Breast epithelium (tissue), 4 donors: ENCODE data around the gene LMNTD2. TPM values are rescaled to one million over a fixed set of nuclear protein-coding genes. Genes with fewer than 3 reads are reported as not detected.

Experiments used
- DNase-seq, 2 donors: peaks; one replicate each; pipeline ENCODE4 v3.0.0-alpha.2; 2019; ENCODE audit warnings: low spot score in 2 of 2
- H3K27ac ChIP-seq, 2 donors: fragments of 200-600 bp; sonication (generic) in 1 of 2; one replicate each; pipeline ENCODE4 v1.5.1; 2016 to 2019; ENCODE audit warnings: mild to moderate bottlenecking in 1 of 2
- H3K27me3 ChIP-seq, 2 donors: fragments of 200-600 bp; sonication (generic) in 1 of 2; one replicate each; pipeline versions ENCODE4 v1.5.1 to v1.6.0; 2017 to 2019; ENCODE audit warnings: control low read depth in 1 of 2, mild to moderate bottlenecking in 1 of 2
- H3K36me3 ChIP-seq: fragments of 200-600 bp; one replicate; pipeline ENCODE4 v1.5.1; 2019
- H3K4me1 ChIP-seq, 2 donors: fragments of 200-600 bp; sonication (generic); one replicate each; pipeline ENCODE4 v1.5.1; 2016 to 2019; ENCODE audit warnings: control low read depth in 1 of 2
- H3K4me3 ChIP-seq, 3 donors: fragments of 200-600 bp; sonication (generic); 1 replicate in 2 of 3; 2 replicates in 1 of 3; pipeline ENCODE4 v1.5.1; 2016 to 2019; ENCODE audit warnings: mild to moderate bottlenecking in 3 of 3, moderate library complexity in 2 of 3
- H3K9me3 ChIP-seq, 2 donors: fragments of 200-600 bp; sonication (generic) in 1 of 2; one replicate each; pipeline ENCODE4 v1.5.1; 2016 to 2019; ENCODE audit warnings: control low read depth in 1 of 2
- POLR2A ChIP-seq: fragments of 450-650 bp; IDR thresholded peaks from one replicate; pipeline ENCODE4 v1.6.1; 2016; ENCODE audit warnings: antibody characterized with exemption, mild to moderate bottlenecking, moderate library complexity
- POLR2AphosphoS5 ChIP-seq, 3 donors: sonication (generic); formaldehyde crosslinking; IDR thresholded peaks; one replicate each; pipeline ENCODE4 v1.6.1; 2017; ENCODE audit warnings: antibody characterized with exemption in 3 of 3
- intact Hi-C: fragments of 100-400 bp; cut with DNase I; formaldehyde crosslinking; loops from one replicate; pipeline ENCODE4 v1.15.1; 2023; ENCODE audit warnings: low total_unique reads
- total RNA-seq, 3 donors: library from RNA; depleted of rRNA; stranded (reverse); fragments of >200 nt; gene quantifications; one replicate each; pipeline ENCODE4 v1.1.0, GENCODE V29; 2016
- TF ChIP-seq, protein P1 (sequence below), 3 donors: fragments of 450-650 bp; IDR thresholded peaks; one replicate each; pipeline ENCODE4 v1.5.1; 2016 to 2017; ENCODE audit warnings: antibody characterized with exemption in 3 of 3, mild to moderate bottlenecking in 3 of 3, moderate library complexity in 3 of 3

Gene LMNTD2
- total RNA-seq, 3 donors from 2014 or later: 2.6 to 6.1 (median 5.2) TPM

DNA sequence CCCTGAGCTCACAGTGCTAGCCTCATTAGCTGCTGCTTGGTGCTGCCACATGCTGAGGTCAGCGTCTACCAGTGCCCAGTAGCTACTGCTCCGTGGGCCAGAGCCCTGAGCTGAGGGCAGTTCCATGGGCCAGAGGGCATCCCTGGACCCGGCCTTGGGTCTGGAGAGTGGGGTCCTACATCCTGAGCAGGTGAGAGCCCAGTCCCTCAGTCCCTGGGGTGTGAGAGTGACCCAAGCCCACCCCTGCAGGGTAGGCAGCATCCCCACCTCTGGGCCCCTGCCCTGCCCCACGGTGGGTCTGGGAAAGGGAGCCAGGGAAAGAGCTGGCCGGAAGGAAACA is 9.8 kb downstream of the LMNTD2 start:
- Histone ChIP-seq H3K4me3 (no peak overlapping the region), H3K27me3 (peaks cover 3 to 6% of the 10 kb centered on the region in 2 donors), H3K36me3 (no peaks in the 10 kb centered on the region), H3K27ac (no peak overlapping the region), H3K4me1 (peaks cover 0 to 5% of the 10 kb centered on the region in 2 donors), H3K9me3 (no peaks in the 10 kb centered on the region)
- TF ChIP-seq, protein P1, sequence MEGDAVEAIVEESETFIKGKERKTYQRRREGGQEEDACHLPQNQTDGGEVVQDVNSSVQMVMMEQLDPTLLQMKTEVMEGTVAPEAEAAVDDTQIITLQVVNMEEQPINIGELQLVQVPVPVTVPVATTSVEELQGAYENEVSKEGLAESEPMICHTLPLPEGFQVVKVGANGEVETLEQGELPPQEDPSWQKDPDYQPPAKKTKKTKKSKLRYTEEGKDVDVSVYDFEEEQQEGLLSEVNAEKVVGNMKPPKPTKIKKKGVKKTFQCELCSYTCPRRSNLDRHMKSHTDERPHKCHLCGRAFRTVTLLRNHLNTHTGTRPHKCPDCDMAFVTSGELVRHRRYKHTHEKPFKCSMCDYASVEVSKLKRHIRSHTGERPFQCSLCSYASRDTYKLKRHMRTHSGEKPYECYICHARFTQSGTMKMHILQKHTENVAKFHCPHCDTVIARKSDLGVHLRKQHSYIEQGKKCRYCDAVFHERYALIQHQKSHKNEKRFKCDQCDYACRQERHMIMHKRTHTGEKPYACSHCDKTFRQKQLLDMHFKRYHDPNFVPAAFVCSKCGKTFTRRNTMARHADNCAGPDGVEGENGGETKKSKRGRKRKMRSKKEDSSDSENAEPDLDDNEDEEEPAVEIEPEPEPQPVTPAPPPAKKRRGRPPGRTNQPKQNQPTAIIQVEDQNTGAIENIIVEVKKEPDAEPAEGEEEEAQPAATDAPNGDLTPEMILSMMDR (IDR thresholded peaks at IDR 0.05): no peak
- TF ChIP-seq POLR2AphosphoS5 (IDR thresholded peaks at IDR 0.05) (no peak), POLR2A (no peak)
- no peak for DNase-seq
- intact Hi-C loops: loop anchor here (1.0 kb wide), 1 partner anchor 49 kb away; no protein-coding TSS in a partner anchor

DNA sequence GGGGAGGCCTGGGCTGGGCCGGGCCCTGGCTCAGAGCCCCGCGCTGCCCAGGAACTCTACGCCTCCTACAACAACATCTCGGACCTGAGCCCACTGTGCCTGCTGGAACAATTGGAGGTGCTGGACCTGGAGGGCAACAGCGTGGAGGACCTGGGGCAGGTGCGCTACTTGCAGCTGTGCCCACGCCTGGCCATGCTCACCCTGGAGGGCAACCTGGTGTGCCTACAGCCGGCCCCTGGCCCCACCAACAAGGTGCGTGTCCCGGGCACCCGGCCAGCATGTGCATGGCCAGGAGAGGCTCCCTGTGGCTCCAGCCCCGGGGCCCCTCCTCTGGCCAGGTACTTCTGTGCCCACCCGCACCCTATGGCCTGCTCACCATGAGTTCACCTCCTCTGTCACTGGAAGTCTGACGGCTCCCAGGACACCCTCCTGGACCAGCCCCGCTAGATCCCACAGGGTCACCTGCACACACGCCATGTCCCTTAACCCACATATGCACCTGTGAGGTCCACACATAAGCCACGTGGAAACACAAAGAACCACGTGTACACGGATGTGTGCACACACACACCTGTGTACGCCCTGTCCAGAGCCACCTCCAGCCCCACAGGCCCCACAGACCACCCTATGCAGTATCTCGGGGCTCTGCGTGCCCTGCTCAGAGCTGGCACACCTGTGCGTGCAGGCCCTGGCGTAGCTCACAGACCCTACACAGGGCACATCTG is 10.4 kb downstream of the LMNTD2 start:
- Histone ChIP-seq H3K4me1 (peaks cover 0 to 5% of the 10 kb centered on the region in 2 donors), H3K9me3 (no peaks in the 10 kb centered on the region), H3K27ac (no peak overlapping the region), H3K4me3 (no peak overlapping the region), H3K27me3 (peaks cover 3 to 6% of the 10 kb centered on the region in 2 donors), H3K36me3 (no peaks in the 10 kb centered on the region)
- TF ChIP-seq POLR2AphosphoS5 (IDR thresholded peaks at IDR 0.05) (no peak), POLR2A (no peak)
- TF ChIP-seq, protein P1 (IDR thresholded peaks at IDR 0.05): no peak
- intact Hi-C loops: no loop called here
- DNase-seq: no peak

DNA sequence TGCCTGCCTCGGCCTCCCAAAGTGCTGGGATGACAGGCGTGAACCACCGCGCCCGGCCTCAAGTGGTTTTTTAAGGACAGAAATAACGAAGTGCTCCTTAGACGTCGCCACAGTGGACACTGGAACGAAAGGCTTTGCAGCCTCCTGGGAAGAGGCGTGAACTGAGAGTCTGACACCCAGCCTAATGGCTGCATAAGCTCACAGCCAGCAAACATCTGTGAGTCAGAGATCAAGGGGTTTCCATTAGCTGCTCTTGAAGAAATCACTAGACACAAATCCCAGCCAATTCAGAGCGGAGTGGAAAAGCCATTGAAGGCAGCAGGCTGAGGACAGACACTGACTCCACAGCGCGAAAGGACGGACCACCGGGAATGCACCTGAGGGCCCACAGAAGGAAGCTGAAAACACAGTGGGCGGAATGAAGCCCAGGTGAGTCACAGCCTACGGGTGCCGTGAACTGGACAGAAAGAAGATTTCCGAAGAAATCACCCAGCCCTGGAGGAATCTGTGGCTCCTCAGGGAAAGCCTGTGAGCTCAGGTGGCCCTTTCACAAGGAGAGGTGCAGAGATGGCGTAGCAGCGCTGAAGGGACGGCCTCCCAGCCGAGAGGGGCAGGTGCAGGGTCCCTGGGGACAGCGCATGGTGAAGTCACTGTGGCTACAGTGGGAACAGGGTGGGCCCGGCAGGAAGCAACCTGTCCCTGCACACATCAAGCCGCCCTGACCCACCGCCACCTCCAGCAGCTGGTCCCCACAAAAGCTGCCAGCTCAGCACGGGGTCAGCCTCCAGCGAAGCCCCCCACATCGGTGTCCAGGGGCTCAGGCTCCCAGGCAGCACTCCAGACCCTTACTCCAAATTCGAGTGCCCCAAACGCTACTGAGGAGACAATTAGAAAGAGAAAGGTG is 11.6 kb downstream of the LMNTD2 start:
- Histone ChIP-seq H3K4me3 (no peak overlapping the region), H3K27ac (no peak overlapping the region), H3K27me3 (peaks cover 0 to 6% of the 10 kb centered on the region in 2 donors), H3K36me3 (no peaks in the 10 kb centered on the region), H3K9me3 (no peaks in the 10 kb centered on the region), H3K4me1 (no peaks in the 10 kb centered on the region)
- TF ChIP-seq POLR2AphosphoS5 (IDR thresholded peaks at IDR 0.05) (no peak), POLR2A (no peak)
- TF ChIP-seq, protein P1 (IDR thresholded peaks at IDR 0.05): no peak
- intact Hi-C loops: no loop called here
- DNase-seq: no peak

DNA sequence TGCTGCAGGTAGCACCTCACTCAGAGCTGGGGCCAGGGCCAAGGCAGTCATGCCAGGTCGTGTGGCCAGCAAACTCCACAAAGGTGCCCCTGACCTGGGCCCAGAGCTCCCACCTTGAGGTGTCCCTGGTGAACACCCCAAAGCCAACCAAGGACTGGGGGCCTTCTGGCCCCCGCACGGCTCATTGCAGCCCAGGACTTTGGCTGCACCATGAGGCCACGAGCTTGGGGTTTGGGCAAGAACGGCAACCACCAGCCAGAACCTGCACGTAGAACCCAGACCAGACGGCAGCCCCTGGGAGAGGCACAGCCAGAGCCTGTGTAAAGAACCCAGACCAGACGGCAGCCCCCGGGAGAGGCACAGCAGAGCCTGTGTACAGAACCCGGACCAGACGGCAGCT is 15.4 kb downstream of the LMNTD2 start:
- TF ChIP-seq POLR2A: no peak
- TF ChIP-seq, protein P1 (IDR thresholded peaks at IDR 0.05): no peak
- TF ChIP-seq POLR2AphosphoS5 (IDR thresholded peaks at IDR 0.05): no peak
- no peaks in the 10 kb centered on the region for H3K36me3 ChIP-seq
- no peak for DNase-seq
- H3K9me3 ChIP-seq: no peaks in the 10 kb centered on the region
- H3K4me3 ChIP-seq: no peak overlapping the region
- intact Hi-C loops: no loop called here
- H3K4me1 ChIP-seq: no peaks in the 10 kb centered on the region
- no peaks in the 10 kb centered on the region for H3K27me3 ChIP-seq
- no peak overlapping the region for H3K27ac ChIP-seq

DNA sequence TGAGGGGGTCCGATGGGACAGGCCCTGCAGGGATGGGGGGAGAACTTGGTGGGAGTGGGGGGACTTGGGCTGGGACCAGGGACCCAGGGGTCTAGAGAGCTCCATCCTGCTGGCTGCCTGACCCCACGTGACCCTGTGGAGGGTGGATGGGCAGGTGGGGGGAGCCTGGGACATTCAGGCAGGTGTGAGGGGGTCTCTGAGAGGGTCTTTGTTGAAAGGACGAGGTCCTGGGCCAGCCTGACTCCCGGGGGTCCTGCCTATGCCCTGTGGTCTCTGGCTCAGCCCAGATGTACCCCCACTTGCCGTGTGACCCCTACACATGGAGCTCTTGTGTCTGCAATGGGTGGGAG is 15.7 kb downstream of the LMNTD2 start:
- TF ChIP-seq, protein P1 (IDR thresholded peaks at IDR 0.05): no peak
- TF ChIP-seq POLR2A (no peak), POLR2AphosphoS5 (IDR thresholded peaks at IDR 0.05) (no peak)
- Histone ChIP-seq H3K27ac (no peak overlapping the region), H3K27me3 (no peaks in the 10 kb centered on the region), H3K4me3 (no peak overlapping the region), H3K4me1 (no peaks in the 10 kb centered on the region), H3K36me3 (no peaks in the 10 kb centered on the region), H3K9me3 (no peaks in the 10 kb centered on the region)
- DNase-seq: no peak
- intact Hi-C loops: no loop called here
